ENCODE data around the gene ADH1A. TPM values are rescaled to one million over a fixed set of nuclear protein-coding genes. Genes with fewer than 3 reads are reported as not detected.

The ADH1A gene
- total and polyA plus RNA-seq, 10 donors = 0.25 to 1.2 TPM; not detected in 8

GRCh38 chr4:99275050-99275449 lies 15.7 kb downstream of the ADH1A start:
- no peak for TF ChIP-seq POLR2A (IDR thresholded peaks at IDR 0.05)
- no peak for TF ChIP-seq CTCF (IDR thresholded peaks at IDR 0.05 in 8 of 11, conservative IDR thresholded peaks at IDR 0.05 in 3 of 11)
- TF ChIP-seq POLR2AphosphoS5 (IDR thresholded peaks at IDR 0.05) = no peak
- WGBS, 5 donors = 87 to 92% (median 90%) methylated on average over 5 of the region's 5 CpGs
- H3K36me3 ChIP-seq = no peaks in the 10 kb centered on the region
- intact Hi-C loops (cut with DNase I; ENCODE audit: low total_unique reads) = no loop called here
- H3K4me1 ChIP-seq = no peaks in the 10 kb centered on the region
- peaks cover 0 to 7% (median 2%) of the 10 kb centered on the region in 8 donors for H3K9me3 ChIP-seq
- no peak overlapping the region for H3K4me3 ChIP-seq
- DNase-seq = no peak
- no peak overlapping the region for H3K27ac ChIP-seq
- H3K27me3 ChIP-seq (replicated peaks in 1 of 7) = no peaks in the 10 kb centered on the region

GRCh38 chr4:99273704-99274103 lies 17.1 kb downstream of the ADH1A start:
- WGBS, 5 donors = 84 to 92% (median 88%) methylated on average over 2 of the region's 2 CpGs
- no peaks in the 10 kb centered on the region for H3K4me1 ChIP-seq
- DNase-seq = no peak
- H3K27me3 ChIP-seq (replicated peaks in 1 of 7) = no peaks in the 10 kb centered on the region
- no peak overlapping the region for H3K27ac ChIP-seq
- no peak overlapping the region for H3K4me3 ChIP-seq
- no peaks in the 10 kb centered on the region for H3K36me3 ChIP-seq
- H3K9me3 ChIP-seq = peaks cover 0 to 9% (median 2%) of the 10 kb centered on the region in 8 donors
- TF ChIP-seq CTCF (IDR thresholded peaks at IDR 0.05 in 8 of 11, conservative IDR thresholded peaks at IDR 0.05 in 3 of 11) (no peak), POLR2A (IDR thresholded peaks at IDR 0.05) (no peak), POLR2AphosphoS5 (IDR thresholded peaks at IDR 0.05) (no peak)
- intact Hi-C loops (cut with DNase I; ENCODE audit: low total_unique reads) = no loop called here

GRCh38 chr4:99264927-99265326 lies 25.9 kb downstream of the ADH1A start:
- H3K36me3 ChIP-seq = no peaks in the 10 kb centered on the region
- TF ChIP-seq CTCF (IDR thresholded peaks at IDR 0.05 in 8 of 11, conservative IDR thresholded peaks at IDR 0.05 in 3 of 11) = no peak
- TF ChIP-seq POLR2AphosphoS5 (IDR thresholded peaks at IDR 0.05) = no peak
- no peak for TF ChIP-seq POLR2A (IDR thresholded peaks at IDR 0.05)
- H3K4me3 ChIP-seq = no peak overlapping the region
- no peak overlapping the region for H3K27ac ChIP-seq
- DNase-seq = no peak
- H3K4me1 ChIP-seq = peaks cover 0 to 3% (median 0%) of the 10 kb centered on the region in 6 donors
- intact Hi-C loops (cut with DNase I; ENCODE audit: low total_unique reads) = no loop called here
- H3K27me3 ChIP-seq (replicated peaks in 1 of 7) = no peaks in the 10 kb centered on the region
- peaks cover 0 to 19% (median 5%) of the 10 kb centered on the region in 8 donors for H3K9me3 ChIP-seq

GRCh38 chr4:99252746-99253145 lies 38.0 kb downstream of the ADH1A start:
- peaks cover 0 to 18% (median 0%) of the 10 kb centered on the region in 8 donors for H3K9me3 ChIP-seq
- 77 to 93% (median 88%) methylated on average over 4 of the region's 4 CpGs for WGBS, 5 donors
- no peaks in the 10 kb centered on the region for H3K4me1 ChIP-seq
- intact Hi-C loops (cut with DNase I; ENCODE audit: low total_unique reads) = no loop called here
- H3K27me3 ChIP-seq (replicated peaks in 1 of 7) = no peaks in the 10 kb centered on the region
- TF ChIP-seq POLR2AphosphoS5 (IDR thresholded peaks at IDR 0.05) (no peak), POLR2A (IDR thresholded peaks at IDR 0.05) (no peak)
- no peaks in the 10 kb centered on the region for H3K36me3 ChIP-seq
- H3K27ac ChIP-seq = no peak overlapping the region
- DNase-seq = no peak
- no peak overlapping the region for H3K4me3 ChIP-seq

GRCh38 chr4:99248714-99249113 lies 42.1 kb downstream of the ADH1A start:
- DNase-seq = no peak
- Histone ChIP-seq H3K9me3 (peaks cover 0 to 45% (median 24%) of the 10 kb centered on the region in 8 donors), H3K27ac (no peak overlapping the region), H3K36me3 (no peaks in the 10 kb centered on the region), H3K4me3 (no peak overlapping the region), H3K27me3 (replicated peaks in 1 of 7) (no peaks in the 10 kb centered on the region), H3K4me1 (no peaks in the 10 kb centered on the region)
- WGBS, 5 donors = 84 to 100% (median 90%) methylated on average over 1 of the region's 1 CpG
- TF ChIP-seq CTCF (IDR thresholded peaks at IDR 0.05 in 8 of 11, conservative IDR thresholded peaks at IDR 0.05 in 3 of 11) (no peak), POLR2AphosphoS5 (IDR thresholded peaks at IDR 0.05) (no peak), POLR2A (IDR thresholded peaks at IDR 0.05) (no peak)
- intact Hi-C loops (cut with DNase I; ENCODE audit: low total_unique reads) = no loop called here

All from spleen (tissue), 11 donors.